ENCODE results near the gene STMN3.

STMN3 gene

DNA sequence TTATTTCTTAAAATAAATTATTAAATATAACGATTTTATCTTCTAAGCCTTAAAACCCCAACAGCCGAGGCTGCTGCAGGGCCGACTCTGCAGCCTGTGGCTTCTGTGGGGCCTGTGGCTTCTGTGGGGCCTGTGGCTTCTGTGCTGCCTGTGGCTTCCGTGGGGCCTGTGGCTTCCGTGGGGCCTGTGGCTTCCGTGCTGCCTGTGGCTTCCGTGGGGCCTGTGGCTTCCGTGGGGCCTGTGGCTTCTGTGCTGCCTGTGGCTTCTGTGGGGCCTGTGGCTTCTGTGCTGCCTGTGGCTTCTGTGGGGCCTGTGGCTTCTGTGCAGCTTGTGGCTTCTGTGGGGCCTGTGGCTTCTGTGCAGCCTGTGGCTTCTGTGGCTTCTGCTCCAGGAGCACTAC is 51.5 kb downstream of the STMN3 start:
- peak; percentile 73 for DNase-seq

DNA sequence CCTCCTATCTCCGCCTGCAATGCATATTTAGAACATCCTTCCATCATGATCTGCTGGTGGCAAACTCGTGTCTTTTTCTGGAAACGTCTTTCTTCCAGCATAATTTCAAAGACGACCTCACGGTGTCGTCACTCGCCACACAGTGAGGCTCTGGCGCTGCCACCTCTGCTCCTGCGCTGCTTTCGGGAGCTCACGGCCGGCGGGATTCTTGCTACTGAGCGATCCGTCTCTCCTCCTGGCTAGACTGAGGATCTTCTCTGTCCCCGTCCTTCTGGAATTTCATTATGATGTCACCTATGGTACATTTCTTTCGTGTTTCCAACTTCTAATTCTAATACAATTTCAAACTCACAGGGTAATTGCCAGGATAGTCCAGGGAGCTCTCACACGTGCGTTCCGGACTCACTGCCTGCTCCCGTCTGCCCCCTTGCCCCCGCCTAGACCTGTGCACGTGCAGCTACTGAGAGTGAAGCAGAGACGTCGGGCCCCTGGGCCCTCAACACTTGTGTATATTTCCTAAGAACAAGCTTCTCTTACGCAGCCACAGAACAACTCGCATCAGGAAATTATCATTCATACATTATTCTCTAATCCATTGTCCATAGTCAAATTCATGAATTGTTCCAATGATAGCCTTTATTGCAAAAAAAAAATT is 53.7 kb downstream of the STMN3 start:
- no peak for DNase-seq

DNA sequence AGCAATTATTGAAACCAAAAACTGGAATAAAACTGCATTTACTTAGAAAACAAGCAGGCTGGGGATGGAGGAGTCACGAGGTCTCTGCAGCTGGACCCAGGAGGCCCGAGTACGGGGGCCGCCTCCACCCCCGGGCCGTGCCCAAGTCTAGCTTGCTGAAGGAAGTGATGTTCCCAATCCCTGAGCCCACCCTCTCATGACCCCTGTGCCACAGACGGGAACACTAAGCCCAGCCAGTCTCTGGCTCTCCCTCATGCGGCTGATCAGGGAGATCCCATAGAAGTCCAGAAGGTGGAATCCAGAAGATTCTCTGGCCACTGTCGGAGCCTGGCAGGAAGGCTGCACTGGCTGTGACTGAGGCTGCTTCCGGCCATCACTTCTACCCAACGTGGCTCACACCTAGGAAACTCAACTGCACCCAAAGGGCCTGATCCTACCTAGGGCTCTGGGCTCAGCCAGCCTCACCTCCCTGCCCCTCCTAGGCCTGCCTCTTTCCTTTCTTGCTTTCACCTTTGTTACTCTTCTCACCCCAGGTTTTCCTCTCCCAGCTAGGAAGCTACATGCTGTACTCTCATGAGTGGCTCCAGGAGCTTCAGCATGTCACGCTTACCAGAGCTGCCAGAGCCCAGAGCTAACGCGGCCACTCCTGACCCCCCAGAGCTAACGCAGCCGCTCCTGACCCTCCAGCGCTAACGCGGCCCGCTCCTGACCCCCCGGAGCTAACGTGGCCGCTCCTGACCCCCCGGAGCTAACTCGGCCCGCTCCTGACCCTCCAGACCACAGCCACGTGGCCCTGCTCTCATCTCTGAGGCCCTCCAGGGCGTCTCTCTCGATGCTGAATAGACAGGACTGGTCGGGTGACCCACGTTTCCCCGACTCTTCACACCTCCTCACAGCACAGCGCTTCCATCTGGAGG is 54.5 kb downstream of the STMN3 start:
- no peak for DNase-seq

DNA sequence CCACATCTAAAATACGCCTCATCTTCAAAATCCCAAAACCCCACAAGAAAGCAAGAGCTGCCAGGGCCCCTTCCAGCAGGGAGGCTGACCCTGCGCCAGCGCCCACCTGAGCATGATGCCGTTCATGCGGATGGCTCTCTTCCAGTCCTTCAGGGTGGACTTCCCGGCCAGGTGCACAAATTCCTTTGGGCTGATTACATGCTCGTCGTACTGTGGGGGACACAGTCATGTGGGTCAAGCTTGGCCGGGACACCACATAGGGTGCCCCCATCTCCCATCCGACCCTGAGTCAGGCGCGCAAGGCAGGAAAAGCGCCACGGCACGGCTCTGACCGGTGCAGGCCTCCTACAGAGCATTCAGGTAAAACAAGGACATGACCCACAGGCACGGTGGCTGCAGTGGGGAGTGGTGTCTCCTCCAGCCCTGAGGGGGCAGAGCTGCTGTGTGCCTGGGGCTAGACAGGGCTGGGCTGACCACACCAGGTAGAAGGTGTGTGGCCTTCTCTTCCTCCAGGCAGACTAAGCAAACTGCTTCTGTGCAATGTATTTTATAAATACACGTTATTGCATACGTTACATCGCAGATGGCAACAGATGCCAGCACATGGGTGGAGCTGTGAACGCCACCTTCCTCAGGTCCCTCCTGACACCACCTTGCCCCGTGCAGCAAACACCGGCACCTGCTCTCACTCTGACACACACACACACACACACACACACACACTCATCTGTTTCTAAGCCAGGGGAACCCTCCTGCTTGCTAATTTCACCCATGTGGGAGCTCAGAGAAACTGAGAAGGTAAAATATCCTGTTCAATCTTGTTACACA is 55.4 kb downstream of the STMN3 start:
- no peak for DNase-seq

DNA sequence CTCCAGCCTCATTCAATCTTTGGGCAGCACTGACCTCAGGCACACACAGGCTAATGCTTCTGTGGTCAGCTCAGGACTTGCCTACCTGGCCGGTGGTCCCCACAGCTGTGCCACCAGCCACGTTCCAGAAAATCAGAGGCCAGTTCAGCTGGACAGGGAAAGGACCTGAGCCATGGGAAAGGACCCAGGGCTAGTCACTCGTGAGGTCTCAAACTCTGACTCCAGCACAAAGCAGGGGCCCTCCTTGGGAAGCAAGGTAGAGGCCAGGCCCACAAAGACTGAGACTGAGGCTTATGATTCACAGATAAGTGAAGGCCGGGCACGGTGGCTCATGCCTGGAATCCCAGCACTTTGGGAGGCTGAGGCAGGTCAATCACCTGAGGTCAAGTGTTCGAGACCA is 56.8 kb downstream of the STMN3 start:
- no peak for DNase-seq

DNA sequence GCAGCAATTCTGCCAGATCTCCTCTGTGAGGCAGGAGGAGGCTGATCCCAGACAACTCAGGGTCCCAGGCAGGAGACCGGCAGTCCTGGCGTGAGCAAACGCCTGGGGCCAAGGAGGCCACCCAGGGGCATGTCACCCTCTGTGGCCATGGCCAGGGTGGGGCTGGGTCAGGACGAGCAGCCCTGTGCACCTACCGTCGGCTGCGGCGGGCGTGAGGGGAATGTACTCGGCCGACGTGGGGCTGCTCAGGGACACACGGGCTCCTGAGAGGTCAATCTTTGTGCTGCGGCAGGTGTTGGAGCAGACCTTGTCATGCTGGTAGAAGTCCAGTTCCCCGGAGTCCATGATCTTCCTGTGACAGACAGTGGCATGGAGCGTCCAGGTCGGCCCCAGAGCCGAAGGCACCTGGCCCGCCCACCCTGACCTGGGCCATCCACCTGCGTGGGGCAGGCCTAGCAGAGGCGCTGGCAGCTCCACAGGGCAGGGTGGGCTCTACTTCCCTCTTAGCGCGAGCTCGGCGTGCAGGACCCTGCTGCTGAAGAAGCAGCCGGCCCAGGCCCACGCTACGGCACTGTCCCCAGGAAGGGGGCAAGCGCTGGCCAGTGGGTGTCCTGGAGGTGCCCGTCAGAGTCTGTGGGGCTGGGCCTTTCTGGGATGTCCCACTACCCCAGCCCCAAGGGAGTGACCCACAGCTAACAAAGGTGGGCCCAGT is 57.7 kb downstream of the STMN3 start:
- DNase-seq: no peak

DNA sequence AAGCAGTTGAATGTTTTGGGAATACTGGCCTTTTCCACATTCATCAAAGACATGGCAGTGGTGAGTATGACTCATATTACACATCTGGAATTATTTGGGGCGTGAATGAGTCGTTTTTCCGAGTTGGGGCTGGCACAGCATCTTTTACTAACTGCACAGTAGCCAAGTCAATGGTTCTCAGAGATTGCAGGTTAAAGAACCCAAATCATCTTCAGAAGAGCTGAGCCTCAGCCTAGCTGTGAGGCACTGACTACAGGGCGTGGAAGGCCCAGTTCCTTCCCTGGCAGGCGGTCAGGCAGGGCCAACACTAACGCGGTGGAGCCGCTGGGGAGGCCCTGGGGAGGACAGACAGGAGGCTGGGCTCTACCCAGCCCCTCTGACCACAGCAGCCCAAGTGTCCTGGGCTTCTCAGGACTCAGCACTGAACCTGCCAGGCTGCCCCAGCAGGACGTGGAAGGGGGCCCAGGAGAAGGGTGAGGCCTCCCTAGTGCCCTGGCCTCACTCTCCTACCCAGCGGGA is 59.1 kb downstream of the STMN3 start:
- no peak for DNase-seq

DNA sequence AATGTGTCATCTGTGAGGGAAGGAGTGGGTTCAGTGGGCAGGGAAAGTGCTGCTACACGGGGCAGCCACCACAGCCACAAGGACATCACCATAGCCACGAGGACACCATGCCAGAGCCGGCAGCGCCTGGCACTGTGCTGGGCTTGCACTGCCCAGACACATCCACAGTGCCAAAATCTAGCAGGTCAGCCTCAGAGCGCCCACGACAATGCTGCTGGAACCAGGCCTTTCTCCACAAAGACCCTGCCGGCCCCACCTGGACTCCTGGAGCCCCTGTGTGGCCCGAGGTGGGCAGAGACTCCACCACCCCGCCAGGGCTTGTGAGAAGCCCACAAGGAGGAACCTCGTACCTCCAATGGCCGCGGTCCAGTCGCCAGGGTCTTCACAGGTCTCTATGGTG is 60.6 kb downstream of the STMN3 start:
- DNase-seq: no peak

DNA sequence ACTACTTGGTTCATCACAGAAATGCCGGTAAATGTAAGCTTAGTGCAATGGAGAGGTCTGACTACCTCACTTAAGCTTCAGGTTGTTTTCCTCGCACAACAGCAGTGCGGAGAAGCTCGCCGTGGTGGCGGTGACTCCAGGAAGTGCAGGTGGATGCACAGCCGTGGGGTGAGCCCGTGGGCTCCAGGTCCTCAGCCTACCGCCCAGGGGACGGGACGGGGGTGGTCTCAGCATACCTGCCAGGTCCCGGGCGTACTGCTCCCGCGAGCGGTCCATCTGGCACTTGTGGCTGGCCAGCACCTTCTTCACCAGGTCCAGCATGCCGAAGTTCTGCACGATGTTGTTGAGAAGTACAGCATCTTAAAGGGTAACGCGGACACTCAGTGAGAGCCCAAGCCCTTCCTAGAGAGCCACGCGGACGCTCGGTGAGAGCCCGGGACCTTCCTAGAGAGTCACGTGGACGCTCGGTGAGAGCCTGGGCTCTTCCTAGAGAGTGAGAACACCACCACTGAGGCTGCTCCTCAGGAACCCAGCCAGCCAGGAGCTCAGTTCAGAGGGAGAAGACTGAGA is 61.4 kb downstream of the STMN3 start:
- DNase-seq: no peak

DNA sequence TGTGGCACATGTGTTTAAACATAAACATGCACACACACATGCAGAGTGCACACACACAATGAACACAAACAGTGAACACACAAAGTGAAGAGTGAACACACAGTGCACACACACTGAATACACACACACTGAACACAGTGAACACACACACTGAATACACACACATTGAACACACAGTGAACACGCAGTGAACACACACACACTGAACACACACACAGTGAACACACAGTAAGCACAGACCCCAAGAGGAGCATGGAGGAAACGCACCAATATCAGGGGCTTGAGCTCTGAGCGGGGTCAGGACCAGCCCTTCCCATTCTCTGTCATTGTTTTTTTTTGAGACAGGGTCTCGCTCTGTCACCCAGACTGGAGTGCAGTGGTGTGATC is 62.1 kb downstream of the STMN3 start:
- no peak for DNase-seq

DNA sequence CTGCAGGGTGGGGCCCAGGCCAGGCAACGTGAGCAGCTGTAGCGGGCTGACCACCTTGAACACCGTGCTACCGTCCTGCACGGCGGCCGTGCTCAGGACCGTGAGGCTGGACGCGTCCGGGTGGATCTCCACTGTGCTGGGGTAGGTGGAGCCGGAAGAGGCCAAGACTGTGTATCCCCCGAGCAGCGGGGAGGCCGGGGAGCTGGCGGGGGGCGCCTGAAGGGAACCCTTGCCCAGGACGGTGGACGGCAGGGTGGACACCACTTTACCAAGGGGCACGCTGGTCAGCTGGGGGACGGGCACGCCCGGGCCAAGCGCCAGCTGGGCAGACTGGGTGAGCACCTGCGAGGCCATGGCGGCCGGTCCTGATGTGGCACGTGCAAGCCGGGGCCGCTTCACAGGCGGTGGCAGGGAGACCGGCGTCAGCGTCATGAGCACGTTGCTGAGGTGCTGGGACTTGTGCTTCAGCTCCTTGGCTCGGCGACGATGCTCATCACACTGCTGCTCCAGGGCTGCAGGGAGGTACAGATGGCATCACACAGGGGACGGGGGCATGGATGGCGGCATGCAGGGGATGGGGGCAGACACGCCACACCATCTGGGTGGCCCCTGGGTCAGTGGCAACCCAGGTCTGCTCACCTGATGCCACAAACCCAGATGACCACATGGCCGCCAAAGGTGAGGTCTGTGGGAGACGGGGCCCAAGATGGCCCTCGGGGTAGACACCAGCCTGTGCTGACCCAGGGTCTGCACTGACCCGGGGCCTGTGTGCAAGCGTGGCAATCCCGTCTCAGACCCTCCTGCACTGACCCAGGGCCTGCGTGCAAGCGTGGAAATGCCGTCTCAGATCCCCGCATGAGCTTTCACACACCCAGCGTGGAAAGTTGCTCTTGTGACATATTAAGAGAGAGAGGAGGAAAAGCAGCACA is 62.7 kb downstream of the STMN3 start:
- DNase-seq: no peak
